GM12878 (cell line): ENCODE results near the gene ZMYND15. TPM values are rescaled to one million over a fixed set of nuclear protein-coding genes. Genes with fewer than 3 reads are reported as not detected.

ENCODE experiments used
- ATAC-seq: fragments of 200-7000 bp; cut with Tn5 transposase; 3 replicates; pipeline ENCODE4 v1.9.1; 2020; ENCODE audit warnings: mild to moderate bottlenecking, moderate library complexity
- BruUV-seq: library from RNA; stranded (reverse); fragments of 400-500 nt; replicated peaks from 2 replicates; lab custom pipeline; 2021; lab: Mats Ljungman, UMichigan
- CTCF ChIA-PET: fragments of 300-600 bp; sonication (Branson Sonifier 250); formaldehyde crosslinking; extraction: SDS; loops from one replicate; lab custom pipeline; 2021; ENCODE audit warnings: inconsistent platforms; lab: Yijun Ruan, JAX
- POLR2A ChIA-PET: fragments of 350-600 bp; formaldehyde crosslinking; extraction: SDS; loops from one replicate; lab custom pipeline; 2021; ENCODE audit warnings: inconsistent platforms; lab: Charles Lee
- RAD21 ChIA-PET: fragments of 300-600 bp; sonication (Branson Sonifier 250); formaldehyde crosslinking; loops from one replicate; lab custom pipeline; 2023; ENCODE audit warnings: antibody characterized with exemption; ENCODE audit not compliant: unreplicated experiment; lab: Charles Lee
- SMC1A ChIA-PET: fragments of 300-600 bp; sonication (Branson Sonifier 250); formaldehyde crosslinking; loops from one replicate; lab custom pipeline; 2023; ENCODE audit not compliant: unreplicated experiment, uncharacterized antibody; lab: Charles Lee
- DNase-seq: peaks from one replicate; pipeline ENCODE4 v3.0.0-alpha.2; 2011; ENCODE audit warnings: low read depth, low spot score
- FAIRE-seq: peaks from 3 replicates; lab custom pipeline; 2011; peaks lifted over from hg19 to GRCh38; lab: Jason Lieb, UNC
- H2AFZ ChIP-seq: 2 replicates; pipeline ENCODE4 v1.6.0; 2011; ENCODE audit warnings: low read depth, low read length, control low read depth; ENCODE audit not compliant: control insufficient read depth
- H3K27ac ChIP-seq: 2 replicates; pipeline ENCODE4 v1.5.1; 2011; ENCODE audit warnings: control low read depth; ENCODE audit not compliant: control insufficient read depth, insufficient read depth
- H3K27me3 ChIP-seq, 2 experiments: replicated peaks in 1 of 2; 2 replicates each; pipeline versions ENCODE4 v1.6.0 to v1.6.1; 2011; ENCODE audit warnings: low read length in 1 of 2; ENCODE audit not compliant: control insufficient read depth in 2 of 2, insufficient read depth in 2 of 2
- H3K36me3 ChIP-seq, 2 experiments: 2 replicates each; pipeline ENCODE4 v1.5.1; 2011; ENCODE audit warnings: low read length in 1 of 2; ENCODE audit not compliant: control insufficient read depth in 2 of 2, insufficient read depth in 2 of 2
- H3K4me1 ChIP-seq: 2 replicates; pipeline ENCODE4 v1.6.1; 2011; ENCODE audit warnings: mild to moderate bottlenecking, low read length, moderate library complexity, mixed read lengths; ENCODE audit not compliant: control insufficient read depth, insufficient read depth
- H3K4me2 ChIP-seq: 2 replicates; pipeline ENCODE4 v1.6.0; 2011; ENCODE audit warnings: control low read depth; ENCODE audit not compliant: control insufficient read depth, insufficient read depth
- H3K4me3 ChIP-seq: fragments of 200-600 bp; sonication (generic); 2 replicates; pipeline ENCODE4 v1.5.1; 2016
- H3K79me2 ChIP-seq: 2 replicates; pipeline ENCODE4 v1.6.0; 2011; ENCODE audit warnings: low read length; ENCODE audit not compliant: control insufficient read depth, insufficient read depth
- H3K9ac ChIP-seq: 2 replicates; pipeline ENCODE4 v1.8.0; 2011; ENCODE audit warnings: low read length, control low read depth, mixed read lengths; ENCODE audit not compliant: control insufficient read depth, insufficient read depth
- H3K9me3 ChIP-seq: replicated peaks from 3 replicates; pipeline ENCODE4 v1.5.1; 2011; ENCODE audit warnings: mild to moderate bottlenecking, low read length; ENCODE audit not compliant: control insufficient read depth, insufficient read depth
- H4K20me1 ChIP-seq: 2 replicates; pipeline ENCODE4 v1.6.0; 2011; ENCODE audit not compliant: control insufficient read depth, insufficient read depth
- BACH1 ChIP-seq: fragments of 450-650 bp; IDR thresholded peaks from 2 replicates; pipeline ENCODE4 v1.6.1; 2017; ENCODE audit warnings: mild to moderate bottlenecking, borderline replicate concordance
- KDM1A ChIP-seq: fragments of 200-600 bp; sonication (generic); IDR thresholded peaks from 2 replicates; pipeline ENCODE4 v1.6.1; 2016; ENCODE audit warnings: borderline replicate concordance
- POLR2A ChIP-seq: IDR thresholded peaks from 2 replicates; pipeline ENCODE4 v1.6.1; 2011; ENCODE audit warnings: low read depth, mild to moderate bottlenecking, low read length
- WRNIP1 ChIP-seq: IDR thresholded peaks from 2 replicates; pipeline ENCODE4 v1.6.1; 2011; ENCODE audit warnings: low read depth, low read length, improper control_type of control experiment, borderline replicate concordance
- ZZZ3 ChIP-seq: IDR thresholded peaks from 2 replicates; pipeline ENCODE4 v1.6.1; 2011; ENCODE audit warnings: low read depth; ENCODE audit not compliant: control insufficient read depth, insufficient read length
- WGBS: methylation state at CpG from one replicate; pipeline ENCODE4 v1.1.6; 2016; ENCODE audit warnings: low lambda C conversion rate; ENCODE audit not compliant: insufficient replicate concordance, insufficient coverage; ENCODE audit errors: missing lambda C conversion rate; 5-methylcytosine and 5-hydroxymethylcytosine counted together
- in situ Hi-C: fragments of 300-500 bp; cut with MboI; formaldehyde crosslinking; loops from 9 replicates; pipeline ENCODE4 v1.14.3; 2018; ENCODE audit warnings: mixed read lengths
- intact Hi-C: fragments of 100-400 bp; cut with micrococcal nuclease; formaldehyde crosslinking; loops from one replicate; pipeline ENCODE4 v1.14.2; 2022; ENCODE audit not compliant: unreplicated experiment
- polyA plus RNA-seq, 11 experiments: library from polyadenylated mRNA; depleted of rRNA in 4 of 11; unstranded in 6 of 11; stranded (reverse) in 5 of 11; fragments of >200 nt; fragmentation: Nextera tagmentation in 4 of 11; fragmentation: Illumina TruSeq in 1 of 11; extraction: Ambion mirVana in 4 of 11; extraction: Trizol in 1 of 11; gene quantifications; 1 replicate in 1 of 11; 2 replicates in 10 of 11; pipeline versions ENCODE4 v1.2.1 to v1.2.3, GENCODE V29; 2011 to 2016; ENCODE audit warnings: inconsistent platforms in 2 of 11, missing spikeins in 2 of 11, low read depth in 1 of 11
- total RNA-seq, 4 experiments: library from RNA; depleted of rRNA in 3 of 4; stranded (reverse); fragments of >200 nt in 3 of 4; fragmentation: Illumina TruSeq in 1 of 4; extraction: Trizol in 1 of 4; gene quantifications; 2 replicates each; pipeline versions ENCODE4 v1.2.1 to v1.2.3, GENCODE V29; 2013 to 2021
- TF ChIP-seq, protein P1 (sequence below): fragments of 450-650 bp; IDR thresholded peaks from 2 replicates; pipeline ENCODE4 v1.6.1; 2018; ENCODE audit warnings: borderline replicate concordance, mild to moderate bottlenecking; ENCODE audit not compliant: partially characterized antibody

The ZMYND15 gene
- total and polyA plus RNA-seq, 10 of the 15 experiments (the other 5 are each of a cell fraction or from before 2014, with no cell fraction given), result 0.03 to 0.17 (median 0.06) TPM; not detected in 4

- Histone ChIP-seq H3K4me2 (no peak overlapping the region), H3K4me1 (no peaks in the 10 kb centered on the region), H2AFZ (no peak overlapping the region), H4K20me1 (no peaks in the 10 kb centered on the region), H3K9me3 (no peaks in the 10 kb centered on the region), H3K4me3 (no peak overlapping the region), H3K9ac (no peak overlapping the region), H3K27ac (no peak overlapping the region), H3K79me2 (no peaks in the 10 kb centered on the region), H3K36me3 (no peaks in the 10 kb centered on the region), H3K27me3 (peaks cover 3 to 4% of the 10 kb centered on the region in 2 experiments; a peak in 3 of 4 replicates)
- 60% methylated on average over 10 of the region's 11 CpGs for WGBS
- ChIA-PET RAD21 (no interaction called here), POLR2A (no interaction called here), CTCF (interaction anchor here (0.7 to 1.8 kb wide), 2 partner anchors 10 to 284 kb away, joined by 3 to 5 read pairs; no protein-coding TSS in a partner anchor), SMC1A (no interaction called here)
- intact Hi-C loops, result loop anchor here (10.0 kb wide), 1 partner anchor 46 kb away; the partner anchor contains the start of genes CXCL16, MED11 and ZMYND15
- ATAC-seq (no peak), DNase-seq (no peak), FAIRE-seq (no peak)
- TF ChIP-seq BACH1, result no peak
- TF ChIP-seq KDM1A, result no peak
- TF ChIP-seq WRNIP1, result no peak
- TF ChIP-seq POLR2A, result no peak
- no peak for TF ChIP-seq ZZZ3
- TF ChIP-seq, protein P1, sequence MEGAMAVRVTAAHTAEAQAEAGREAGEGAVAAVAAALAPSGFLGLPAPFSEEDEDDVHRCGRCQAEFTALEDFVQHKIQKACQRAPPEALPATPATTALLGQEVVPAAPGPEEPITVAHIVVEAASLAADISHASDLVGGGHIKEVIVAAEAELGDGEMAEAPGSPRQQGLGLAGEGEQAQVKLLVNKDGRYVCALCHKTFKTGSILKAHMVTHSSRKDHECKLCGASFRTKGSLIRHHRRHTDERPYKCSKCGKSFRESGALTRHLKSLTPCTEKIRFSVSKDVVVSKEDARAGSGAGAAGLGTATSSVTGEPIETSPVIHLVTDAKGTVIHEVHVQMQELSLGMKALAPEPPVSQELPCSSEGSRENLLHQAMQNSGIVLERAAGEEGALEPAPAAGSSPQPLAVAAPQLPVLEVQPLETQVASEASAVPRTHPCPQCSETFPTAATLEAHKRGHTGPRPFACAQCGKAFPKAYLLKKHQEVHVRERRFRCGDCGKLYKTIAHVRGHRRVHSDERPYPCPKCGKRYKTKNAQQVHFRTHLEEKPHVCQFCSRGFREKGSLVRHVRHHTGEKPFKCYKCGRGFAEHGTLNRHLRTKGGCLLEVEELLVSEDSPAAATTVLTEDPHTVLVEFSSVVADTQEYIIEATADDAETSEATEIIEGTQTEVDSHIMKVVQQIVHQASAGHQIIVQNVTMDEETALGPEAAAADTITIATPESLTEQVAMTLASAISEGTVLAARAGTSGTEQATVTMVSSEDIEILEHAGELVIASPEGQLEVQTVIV, result no peak
- in situ Hi-C loops, result no loop called here
- BruUV-seq, result no TSS peak
Measured at GRCh38 chr17:4780325-4780955, 40.8 kb downstream of the ZMYND15 start.
